Renal cortical epithelial cell (primary cell): ENCODE data around the gene ANKRD6. TPM values are rescaled to one million over a fixed set of nuclear protein-coding genes. Genes with fewer than 3 reads are reported as not detected.
A peak's percentile ranks its signal among the peaks of the same experiment; 100 is the strongest.
"Not testable (repeated sequence)": the region's sequence is repeated elsewhere in the genome, so short reads cannot be mapped to it uniquely, and the experiment has no call there.

Experiments
- DNase-seq: peaks from one replicate; pipeline ENCODE4 v3.0.0-alpha.2; 2011; ENCODE audit warnings: low read depth
- total RNA-seq: library from RNA; depleted of rRNA; stranded (reverse); fragments of >200 nt; gene quantifications from 2 replicates; pipeline ENCODE4 v1.2.3, GENCODE V29; 2014

Gene ANKRD6
- total RNA-seq, 1 donor from 2014 or later: 13.4 TPM

GRCh38 chr6:89602166-89602565, 169.2 kb downstream of the ANKRD6 start:
- DNase-seq: no peak

GRCh38 chr6:89604653-89605052, 171.7 kb downstream of the ANKRD6 start:
- no peak for DNase-seq

GRCh38 chr6:89605861-89606260, 172.9 kb downstream of the ANKRD6 start:
- DNase-seq: no peak

GRCh38 chr6:89610149-89610642, 177.2 kb downstream of the ANKRD6 start:
- no peak for DNase-seq

- peak; percentile 81 for DNase-seq
Measured at GRCh38 chr6:89611666-89612065, 178.7 kb downstream of the ANKRD6 start.

GRCh38 chr6:89612121-89612520, 179.2 kb downstream of the ANKRD6 start:
- no peak for DNase-seq

- no peak for DNase-seq
Measured at GRCh38 chr6:89613790-89614189, 180.8 kb downstream of the ANKRD6 start.

- DNase-seq: no peak
Measured at GRCh38 chr6:89615882-89616281, 182.9 kb downstream of the ANKRD6 start.

GRCh38 chr6:89616531-89616930, 183.6 kb downstream of the ANKRD6 start:
- no peak for DNase-seq

GRCh38 chr6:89618026-89618425, 185.1 kb downstream of the ANKRD6 start:
- DNase-seq: no peak

GRCh38 chr6:89619567-89619966, 186.6 kb downstream of the ANKRD6 start:
- DNase-seq: no peak

GRCh38 chr6:89623749-89624148, 190.8 kb downstream of the ANKRD6 start:
- DNase-seq: no peak

- no peak for DNase-seq
Measured at GRCh38 chr6:89630488-89630887, 197.5 kb downstream of the ANKRD6 start.

GRCh38 chr6:89636412-89636811, 203.5 kb downstream of the ANKRD6 start:
- not testable (repeated sequence) for DNase-seq

GRCh38 chr6:89637960-89638319, 205.0 kb downstream of the ANKRD6 start:
- DNase-seq: no peak

GRCh38 chr6:89638320-89639195, 205.6 kb downstream of the ANKRD6 start, which contains the start of gene LYRM2:
Gene LYRM2 (minus strand): TSS chr6:89638747. CDS start chr6:89638716, 31 bp downstream.
- peak; percentile 80 for DNase-seq

- peak; percentile 37 for DNase-seq
Measured at GRCh38 chr6:89640804-89641203, 207.9 kb downstream of the ANKRD6 start.

GRCh38 chr6:89641581-89641980, 208.6 kb downstream of the ANKRD6 start:
- not testable (repeated sequence) for DNase-seq

- DNase-seq: no peak
Measured at GRCh38 chr6:89642956-89643355, 210.0 kb downstream of the ANKRD6 start.

GRCh38 chr6:89643406-89643805, 210.5 kb downstream of the ANKRD6 start:
- DNase-seq: no peak

GRCh38 chr6:89644864-89645263, 211.9 kb downstream of the ANKRD6 start:
- peak; percentile 19 for DNase-seq

- DNase-seq: no peak
Measured at GRCh38 chr6:89649682-89650081, 216.7 kb downstream of the ANKRD6 start.

GRCh38 chr6:89650579-89650978, 217.6 kb downstream of the ANKRD6 start:
- no peak for DNase-seq
